HEK293 (cell line): ENCODE data around the gene TP53I11.

Experiments
- CTCF ChIA-PET: fragments of 350-600 bp; formaldehyde crosslinking; extraction: SDS; loops from one replicate; lab custom pipeline; 2021; ENCODE audit warnings: antibody characterized with exemption; lab: Yijun Ruan, JAX
- POLR2A ChIA-PET: fragments of 300-600 bp; formaldehyde crosslinking; extraction: SDS; loops from one replicate; lab custom pipeline; 2020; ENCODE audit warnings: antibody characterized with exemption, inconsistent platforms; lab: Yijun Ruan, JAX
- H3K27ac ChIP-seq: fragments of 200-500 bp; sonication (Bioruptor generic); 2 replicates; pipeline ENCODE4 v1.5.1; 2014; ENCODE audit warnings: low read depth, low read length, control low read depth, inconsistent platforms; ENCODE audit errors: extremely low read depth
- H3K36me3 ChIP-seq, 2 experiments: fragments of 200-500 bp in 1 of 2; sonication (Bioruptor generic) in 1 of 2; 1 replicate in 1 of 2; 2 replicates in 1 of 2; pipeline ENCODE4 v1.5.1; 2014 to 2017; ENCODE audit warnings: inconsistent platforms in 2 of 2, low read length in 2 of 2; ENCODE audit not compliant: control insufficient read depth in 2 of 2, insufficient read depth in 1 of 2
- H3K4me1 ChIP-seq: fragments of 200-500 bp; sonication (Bioruptor generic); 2 replicates; pipeline ENCODE4 v1.5.1; 2014; ENCODE audit warnings: mild to moderate bottlenecking, low read length, inconsistent platforms; ENCODE audit not compliant: control insufficient read depth, insufficient read depth
- H3K4me3 ChIP-seq: 2 replicates; pipeline ENCODE4 v1.5.1; 2011; ENCODE audit warnings: low read depth, mild to moderate bottlenecking, control low read depth, low read length, moderate library complexity
- H3K9me3 ChIP-seq: fragments of 200-500 bp; sonication (Bioruptor generic); 2 replicates; pipeline ENCODE4 v1.5.1; 2014; ENCODE audit warnings: low read depth, low read length, inconsistent platforms; ENCODE audit not compliant: control insufficient read depth, insufficient read depth
- HOXD13 ChIP-seq: sonication (generic); formaldehyde crosslinking; IDR thresholded peaks from 2 replicates; pipeline ENCODE4 v1.8.0; 2022; ENCODE audit warnings: missing genetic modification reagents, borderline replicate concordance
- MZF1 ChIP-seq: fragments of 450-650 bp; formaldehyde crosslinking; IDR thresholded peaks from 2 replicates; pipeline ENCODE4 v1.5.1; 2017; ENCODE audit warnings: missing biosample characterization, missing genetic modification characterization, borderline replicate concordance
- REST ChIP-seq: fragments of 450-650 bp; formaldehyde crosslinking; IDR thresholded peaks from 2 replicates; pipeline ENCODE4 v1.5.1; 2016; ENCODE audit warnings: missing biosample characterization, missing genetic modification characterization
- SALL2 ChIP-seq: fragments of 450-650 bp; formaldehyde crosslinking; IDR thresholded peaks from 2 replicates; pipeline ENCODE4 v1.5.0; 2017; ENCODE audit warnings: missing biosample characterization, mild to moderate bottlenecking, missing genetic modification characterization, borderline replicate concordance
- TSHZ1 ChIP-seq: fragments of 450-650 bp; formaldehyde crosslinking; IDR thresholded peaks from 2 replicates; pipeline ENCODE4 v1.5.1; 2016; ENCODE audit warnings: missing biosample characterization, missing genetic modification characterization, borderline replicate concordance
- ZEB2 ChIP-seq: fragments of 450-650 bp; formaldehyde crosslinking; IDR thresholded peaks from 2 replicates; pipeline ENCODE4 v1.5.1; 2016; ENCODE audit warnings: missing biosample characterization, missing genetic modification characterization
- ZNF148 ChIP-seq: fragments of 450-650 bp; formaldehyde crosslinking; IDR thresholded peaks from 2 replicates; pipeline ENCODE4 v1.5.0; 2017; ENCODE audit warnings: missing biosample characterization, missing genetic modification characterization, borderline replicate concordance
- ZNF18 ChIP-seq: fragments of 450-650 bp; formaldehyde crosslinking; IDR thresholded peaks from 2 replicates; pipeline ENCODE4 v1.5.1; 2016; ENCODE audit warnings: missing biosample characterization, missing genetic modification characterization
- ZNF23 ChIP-seq: fragments of 450-650 bp; formaldehyde crosslinking; IDR thresholded peaks from 2 replicates; pipeline ENCODE4 v1.5.1; 2016; ENCODE audit warnings: missing biosample characterization, missing genetic modification characterization, borderline replicate concordance
- ZNF37A ChIP-seq: fragments of 450-650 bp; IDR thresholded peaks from 2 replicates; pipeline ENCODE4 v1.5.1; 2018; ENCODE audit warnings: missing biosample characterization, missing genetic modification characterization
- ZNF521 ChIP-seq: fragments of 450-650 bp; formaldehyde crosslinking; IDR thresholded peaks from 2 replicates; pipeline ENCODE4 v1.5.1; 2017; ENCODE audit warnings: missing biosample characterization, mild to moderate bottlenecking, missing genetic modification characterization
- ZNF555 ChIP-seq: fragments of 450-650 bp; formaldehyde crosslinking; conservative IDR thresholded peaks from 2 replicates; pipeline ENCODE4 v1.5.1; 2017; ENCODE audit warnings: missing biosample characterization, mild to moderate bottlenecking, missing genetic modification characterization, inconsistent platforms
- ZNF585B ChIP-seq: fragments of 450-650 bp; formaldehyde crosslinking; IDR thresholded peaks from 2 replicates; pipeline ENCODE4 v1.5.1; 2016; ENCODE audit warnings: missing biosample characterization, missing genetic modification characterization
- ZNF629 ChIP-seq: fragments of 450-650 bp; formaldehyde crosslinking; IDR thresholded peaks from 2 replicates; pipeline ENCODE4 v1.5.1; 2017; ENCODE audit warnings: missing biosample characterization, missing genetic modification characterization
- ZNF654 ChIP-seq: fragments of 450-650 bp; formaldehyde crosslinking; IDR thresholded peaks from 2 replicates; pipeline ENCODE4 v1.5.1; 2016; ENCODE audit warnings: low read depth, missing biosample characterization, missing genetic modification characterization
- ZNF664 ChIP-seq: fragments of 450-650 bp; formaldehyde crosslinking; IDR thresholded peaks from 2 replicates; pipeline ENCODE4 v1.5.1; 2016; ENCODE audit warnings: missing biosample characterization, missing genetic modification characterization
- ZNF777 ChIP-seq: fragments of 450-650 bp; formaldehyde crosslinking; IDR thresholded peaks from 2 replicates; pipeline ENCODE4 v1.5.1; 2017; ENCODE audit warnings: missing biosample characterization, missing genetic modification characterization, borderline replicate concordance
- ZNF792 ChIP-seq: fragments of 450-650 bp; formaldehyde crosslinking; IDR thresholded peaks from 2 replicates; pipeline ENCODE4 v1.5.1; 2016; ENCODE audit warnings: missing biosample characterization, missing genetic modification characterization

Gene TP53I11

GRCh38 chr11:44906649-44907048 lies 44.0 kb downstream of the TP53I11 start:
- POLR2A ChIA-PET, result no interaction called here
- Histone ChIP-seq H3K9me3 (no peaks in the 10 kb centered on the region), H3K27ac (no peak overlapping the region), H3K36me3 (no peaks in the 10 kb centered on the region), H3K4me3 (no peak overlapping the region), H3K4me1 (no peaks in the 10 kb centered on the region)
- TF ChIP-seq ZNF664 (tag by site-specific recombination), result no peak
- no peak for TF ChIP-seq ZNF18 (tag by site-specific recombination)
- no peak for TF ChIP-seq ZNF521 (tag by site-specific recombination)
- TF ChIP-seq ZNF654, result no peak
- TF ChIP-seq ZNF585B (tag by site-specific recombination), result no peak
- TF ChIP-seq ZNF629 (tag by site-specific recombination), result no peak
- CTCF ChIA-PET, result interaction anchor here (0.5 to 1.7 kb wide), 6 partner anchors 12 to 286 kb away, joined by 3 to 6 read pairs (median 3); no protein-coding TSS in a partner anchor

GRCh38 chr11:44905131-44905866 lies 45.4 kb downstream of the TP53I11 start:
- POLR2A ChIA-PET, result no interaction called here
- no peak for TF ChIP-seq TSHZ1 (tag by site-specific recombination)
- TF ChIP-seq SALL2, result no peak
- no peak overlapping the region for H3K4me3 ChIP-seq

GRCh38 chr11:44904261-44905020 lies 46.2 kb downstream of the TP53I11 start:
- Histone ChIP-seq H3K9me3 (no peaks in the 10 kb centered on the region), H3K36me3 (no peaks in the 10 kb centered on the region), H3K4me3 (no peak overlapping the region), H3K27ac (no peak overlapping the region), H3K4me1 (no peaks in the 10 kb centered on the region)
- CTCF ChIA-PET, result interaction anchor here (1.9 kb wide), 1 partner anchor 288 kb away, joined by 4 read pairs; no protein-coding TSS in a partner anchor
- POLR2A ChIA-PET, result no interaction called here
- no peak for TF ChIP-seq ZEB2 (tag by site-specific recombination)
- TF ChIP-seq ZNF777 (tag by site-specific recombination), result no peak
- no peak for TF ChIP-seq ZNF792 (tag by site-specific recombination)
- TF ChIP-seq ZNF23 (tag by site-specific recombination), result no peak
- TF ChIP-seq ZNF555 (tag by site-specific recombination), result no peak
- TF ChIP-seq HOXD13 (CRISPR knock-in tag), result no peak
- TF ChIP-seq ZNF148 (tag by site-specific recombination), result no peak
- TF ChIP-seq ZNF37A (tag by site-specific recombination), result no peak
- TF ChIP-seq MZF1 (tag by site-specific recombination), result no peak
- TF ChIP-seq REST (tag by site-specific recombination), result no peak

More at GRCh38 chr11:44905131-44905866, 45.4 kb downstream of the TP53I11 start:
- no peaks in the 10 kb centered on the region for H3K9me3 ChIP-seq
- no peaks in the 10 kb centered on the region for H3K36me3 ChIP-seq
- CTCF ChIA-PET, result no interaction called here
- H3K27ac ChIP-seq, result no peak overlapping the region
- no peaks in the 10 kb centered on the region for H3K4me1 ChIP-seq
